DOHH2 (cell line): ENCODE data around the gene TPGS2.
"Not testable (repeated sequence)": the region's sequence is repeated elsewhere in the genome, so short reads cannot be mapped to it uniquely, and the experiment has no call there.

Source experiments
- H3F3A ChIP-seq: fragments of 200-600 bp; sonication (generic), shearing (Covaris generic); 2 replicates; pipeline ENCODE4 v1.6.0; 2016; ENCODE audit warnings: antibody characterized with exemption, mild to moderate bottlenecking; ENCODE audit not compliant: control insufficient read depth, insufficient read depth
- H3K27ac ChIP-seq: fragments of 200-600 bp; sonication (generic); 2 replicates; pipeline ENCODE4 v1.5.1; 2014; ENCODE audit warnings: low read depth, mild to moderate bottlenecking, low read length, moderate library complexity
- H3K27me3 ChIP-seq: fragments of 200-600 bp; sonication (generic); 2 replicates; pipeline ENCODE4 v1.6.1; 2014; ENCODE audit warnings: mild to moderate bottlenecking, low read length, mixed read lengths; ENCODE audit not compliant: control insufficient read depth
- H3K36me3 ChIP-seq: fragments of 200-600 bp; sonication (generic); 2 replicates; pipeline ENCODE4 v1.6.1; 2014; ENCODE audit warnings: mild to moderate bottlenecking, low read length, moderate library complexity, mixed read lengths; ENCODE audit not compliant: control insufficient read depth
- H3K4me1 ChIP-seq: fragments of 200-600 bp; sonication (generic); 2 replicates; pipeline ENCODE4 v1.6.1; 2014; ENCODE audit warnings: mild to moderate bottlenecking, low read length, mixed read lengths; ENCODE audit not compliant: control insufficient read depth
- H3K4me2 ChIP-seq: fragments of 200-600 bp; sonication (generic); 2 replicates; pipeline ENCODE4 v1.6.0; 2014; ENCODE audit warnings: mild to moderate bottlenecking, low read length, moderate library complexity
- H3K4me3 ChIP-seq: fragments of 200-600 bp; sonication (generic); 2 replicates; pipeline ENCODE4 v1.5.1; 2014; ENCODE audit warnings: mild to moderate bottlenecking, low read length, mixed read lengths
- H3K79me2 ChIP-seq: fragments of 200-600 bp; sonication (generic); 2 replicates; pipeline ENCODE4 v1.6.1; 2014; ENCODE audit warnings: mild to moderate bottlenecking, low read length, mixed read lengths; ENCODE audit not compliant: control insufficient read depth
- H3K9me2 ChIP-seq: fragments of 200-600 bp; sonication (generic); replicated peaks from 2 replicates; pipeline ENCODE4 v1.6.1; 2014; ENCODE audit warnings: mild to moderate bottlenecking, low read length, mixed read lengths; ENCODE audit not compliant: control insufficient read depth
- H3K9me3 ChIP-seq: fragments of 200-600 bp; sonication (generic); 2 replicates; pipeline ENCODE4 v1.6.1; 2014; ENCODE audit warnings: antibody characterized with exemption, low read length, mixed read lengths; ENCODE audit not compliant: control insufficient read depth, insufficient read depth
- H4K20me1 ChIP-seq: fragments of 200-600 bp; sonication (generic); 2 replicates; pipeline ENCODE4 v1.6.0; 2014; ENCODE audit warnings: low read depth, mild to moderate bottlenecking, antibody characterized with exemption, low read length, moderate library complexity; ENCODE audit not compliant: control insufficient read depth, insufficient read depth
- EZH2phosphoT487 ChIP-seq: fragments of 200-600 bp; sonication (generic); IDR thresholded peaks from 2 replicates; pipeline ENCODE4 v1.6.1; 2017; ENCODE audit warnings: borderline replicate concordance, mild to moderate bottlenecking, antibody characterized with exemption, low read length, moderate library complexity, mixed read lengths
- TF ChIP-seq, protein P1 (sequence below): fragments of 200-600 bp; sonication (generic); IDR thresholded peaks from one replicate; pipeline ENCODE4 v1.5.1; 2014; ENCODE audit warnings: antibody characterized with exemption, mild to moderate bottlenecking, low read depth, low read length; ENCODE audit not compliant: poor library complexity, severe bottlenecking

The TPGS2 gene

DNA sequence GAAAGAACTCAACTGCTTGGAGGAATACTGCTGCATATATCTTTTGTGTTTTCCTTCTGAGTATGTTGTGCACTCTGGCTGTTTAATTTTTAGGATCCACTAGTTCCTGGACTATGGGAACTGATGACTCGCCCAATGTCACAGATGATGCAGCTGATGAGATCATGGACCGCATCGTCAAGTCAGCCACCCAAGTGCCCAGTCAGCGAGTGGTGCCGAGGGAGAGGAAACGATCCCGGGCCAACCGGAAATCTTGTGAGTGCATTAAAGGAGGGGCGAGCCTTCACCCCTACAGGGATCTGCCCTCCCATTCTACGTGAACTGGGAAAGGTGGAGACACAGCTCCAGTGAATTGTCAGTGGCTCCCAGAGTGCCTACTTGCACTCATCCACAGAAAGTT is 59.6 kb downstream of the TPGS2 start:
- Histone ChIP-seq H4K20me1 (no peaks in the 10 kb centered on the region), H3K36me3 (peaks cover 13% of the 10 kb centered on the region), H3K4me3 (no peak overlapping the region), H3K4me1 (peaks cover 22% of the 10 kb centered on the region), H3K9me3 (peaks cover 3% of the 10 kb centered on the region; the same call in 1 of the 2 replicates), H3K79me2 (no peaks in the 10 kb centered on the region), H3F3A (no peaks in the 10 kb centered on the region), H3K4me2 (no peak overlapping the region), H3K9me2 (no peaks in the 10 kb centered on the region), H3K27ac (no peak overlapping the region), H3K27me3 (no peaks in the 10 kb centered on the region)
- TF ChIP-seq, protein P1, sequence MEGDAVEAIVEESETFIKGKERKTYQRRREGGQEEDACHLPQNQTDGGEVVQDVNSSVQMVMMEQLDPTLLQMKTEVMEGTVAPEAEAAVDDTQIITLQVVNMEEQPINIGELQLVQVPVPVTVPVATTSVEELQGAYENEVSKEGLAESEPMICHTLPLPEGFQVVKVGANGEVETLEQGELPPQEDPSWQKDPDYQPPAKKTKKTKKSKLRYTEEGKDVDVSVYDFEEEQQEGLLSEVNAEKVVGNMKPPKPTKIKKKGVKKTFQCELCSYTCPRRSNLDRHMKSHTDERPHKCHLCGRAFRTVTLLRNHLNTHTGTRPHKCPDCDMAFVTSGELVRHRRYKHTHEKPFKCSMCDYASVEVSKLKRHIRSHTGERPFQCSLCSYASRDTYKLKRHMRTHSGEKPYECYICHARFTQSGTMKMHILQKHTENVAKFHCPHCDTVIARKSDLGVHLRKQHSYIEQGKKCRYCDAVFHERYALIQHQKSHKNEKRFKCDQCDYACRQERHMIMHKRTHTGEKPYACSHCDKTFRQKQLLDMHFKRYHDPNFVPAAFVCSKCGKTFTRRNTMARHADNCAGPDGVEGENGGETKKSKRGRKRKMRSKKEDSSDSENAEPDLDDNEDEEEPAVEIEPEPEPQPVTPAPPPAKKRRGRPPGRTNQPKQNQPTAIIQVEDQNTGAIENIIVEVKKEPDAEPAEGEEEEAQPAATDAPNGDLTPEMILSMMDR = no peak
- no peak for TF ChIP-seq EZH2phosphoT487

DNA sequence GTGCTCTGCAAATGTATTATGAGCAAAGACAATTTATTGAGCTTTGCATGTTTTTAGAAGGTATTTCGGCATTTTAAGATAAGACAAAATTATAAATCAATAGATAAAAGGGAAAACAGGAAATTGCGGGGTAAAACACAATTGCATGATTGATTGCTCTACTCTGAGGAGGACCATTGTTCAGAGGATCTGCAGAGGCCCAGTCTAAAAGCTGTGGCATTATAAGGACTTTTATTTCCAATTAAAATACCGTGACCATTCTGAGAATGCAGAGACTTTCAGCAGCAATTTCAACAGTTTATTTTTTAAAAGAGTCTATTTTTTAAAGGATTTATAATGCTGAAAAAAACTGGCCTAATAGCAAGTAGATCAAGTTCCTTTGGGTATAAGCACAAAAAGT is 62.0 kb downstream of the TPGS2 start:
- TF ChIP-seq, protein P1 = no peak
- H3K79me2 ChIP-seq = no peaks in the 10 kb centered on the region
- H3K9me3 ChIP-seq = peaks cover 3% of the 10 kb centered on the region; the same call in 1 of the 2 replicates
- H3K4me1 ChIP-seq = peaks cover 18% of the 10 kb centered on the region
- H3K4me2 ChIP-seq = no peak overlapping the region
- no peaks in the 10 kb centered on the region for H3K27me3 ChIP-seq
- no peaks in the 10 kb centered on the region for H4K20me1 ChIP-seq
- H3K27ac ChIP-seq = no peak overlapping the region
- peaks cover 13% of the 10 kb centered on the region for H3K36me3 ChIP-seq
- no peaks in the 10 kb centered on the region for H3K9me2 ChIP-seq
- no peak overlapping the region for H3K4me3 ChIP-seq
- no peaks in the 10 kb centered on the region for H3F3A ChIP-seq

DNA sequence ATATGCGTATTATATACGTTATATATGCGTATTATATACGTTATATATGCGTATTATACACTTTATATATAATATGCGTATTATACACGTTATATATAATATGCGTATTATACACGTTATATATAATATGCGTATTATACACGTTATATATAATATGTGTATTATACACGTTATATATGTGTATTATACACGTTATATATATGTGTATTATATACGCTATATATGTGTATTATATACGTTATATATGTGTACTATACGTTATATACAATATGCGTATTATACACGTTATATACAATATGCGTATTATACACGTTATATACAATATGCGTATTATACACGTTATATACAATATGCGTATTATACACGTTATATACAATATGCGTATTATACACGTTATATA is 65.8 kb downstream of the TPGS2 start:
- not testable (repeated sequence) for H3K4me3 ChIP-seq, H3K9me2 ChIP-seq, H3F3A ChIP-seq, H3K27ac ChIP-seq, H3K9me3 ChIP-seq, H3K27me3 ChIP-seq, H3K4me1 ChIP-seq, H3K4me2 ChIP-seq, H3K79me2 ChIP-seq, H4K20me1 ChIP-seq
- H3K36me3 ChIP-seq = peaks cover 12% of the 10 kb centered on the region

DNA sequence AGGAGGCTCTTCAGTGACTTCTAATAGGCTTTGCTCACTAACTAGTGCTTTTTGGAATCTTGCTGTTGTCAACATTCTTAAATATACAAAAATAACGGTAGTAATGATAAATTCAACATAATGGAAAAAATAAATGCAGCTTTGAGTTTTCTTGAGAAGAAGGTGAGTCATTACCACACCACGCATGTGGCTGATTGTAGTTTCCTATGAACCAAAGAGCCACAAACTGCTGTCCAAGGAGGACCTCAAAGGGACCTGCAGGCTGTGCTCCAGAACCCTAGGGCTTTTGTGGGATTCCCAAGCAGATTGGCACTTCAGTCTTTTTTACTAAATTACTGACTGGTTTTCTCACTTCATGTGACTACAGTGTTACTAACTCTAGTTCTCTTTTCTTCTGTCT is 66.7 kb downstream of the TPGS2 start:
- peaks cover 12% of the 10 kb centered on the region for H3K36me3 ChIP-seq
- no peak for TF ChIP-seq EZH2phosphoT487
- TF ChIP-seq, protein P1 = no peak
- no peaks in the 10 kb centered on the region for H3K27me3 ChIP-seq
- no peaks in the 10 kb centered on the region for H3K9me2 ChIP-seq
- no peak overlapping the region for H3K4me2 ChIP-seq
- H3K4me3 ChIP-seq = no peak overlapping the region
- H3K9me3 ChIP-seq = no peaks in the 10 kb centered on the region
- no peaks in the 10 kb centered on the region for H3F3A ChIP-seq
- peaks cover 5% of the 10 kb centered on the region; the same call in 1 of the 2 replicates for H3K4me1 ChIP-seq
- no peaks in the 10 kb centered on the region for H4K20me1 ChIP-seq
- H3K27ac ChIP-seq = no peak overlapping the region
- H3K79me2 ChIP-seq = no peaks in the 10 kb centered on the region
